ENCODE results near the gene JAK3. TPM values are rescaled to one million over a fixed set of nuclear protein-coding genes. Genes with fewer than 3 reads are reported as not detected.

The JAK3 gene
- total and polyA plus RNA-seq, 2 of the 8 experiments (the other 6 are each of a cell fraction or from before 2014, with no cell fraction given) = 4.0 to 4.7 TPM

DNA sequence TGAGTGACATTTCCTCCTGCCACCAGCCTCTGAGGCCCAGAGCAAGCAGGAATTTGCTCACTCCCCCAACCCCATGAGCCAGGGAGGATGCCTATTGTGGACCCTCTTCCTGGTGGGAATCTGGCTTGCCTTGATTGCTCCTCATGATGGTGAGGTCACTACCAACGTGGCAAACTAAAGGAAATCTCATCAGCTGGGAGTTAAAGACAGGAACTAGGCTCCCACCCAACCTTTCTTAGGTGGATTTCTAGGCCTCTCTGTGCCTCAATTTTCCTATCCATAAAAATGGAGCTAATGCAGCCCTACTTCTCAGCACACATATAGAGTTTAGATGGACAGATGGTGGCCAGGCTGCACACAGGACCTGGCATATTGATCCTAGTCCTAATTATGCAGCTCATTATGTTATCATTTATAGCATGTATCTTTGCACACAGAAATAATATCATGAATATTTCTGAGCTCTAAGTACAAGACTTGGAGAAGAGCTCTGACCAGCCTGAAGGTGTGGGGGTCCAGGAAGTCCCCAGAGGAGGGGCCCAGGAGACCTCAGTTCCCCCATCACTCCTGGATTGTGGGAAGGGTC is 50.9 kb downstream of the JAK3 start:
- H3K9ac ChIP-seq (replicated peaks in 1 of 4; ENCODE audit: extremely low read depth in 1 of 4, low read depth in 3 of 4, low read length in 3 of 4) = no peak overlapping the region
- no peak overlapping the region for H2BK120ac ChIP-seq (replicated peaks; ENCODE audit: low read depth, low read length)
- H3K4me1 ChIP-seq (replicated peaks in 1 of 4; ENCODE audit: control insufficient read depth in 3 of 4, insufficient read depth in 4 of 4, low read length in 3 of 4) = peaks cover 0 to 6% (median 4%) of the 10 kb centered on the region in 4 experiments; a peak in 5 of 7 replicates
- no peak overlapping the region for H3K4me2 ChIP-seq (ENCODE audit: insufficient read depth in 1 of 2, low read depth in 2 of 2, low read length in 2 of 2)
- no peak overlapping the region for H4K8ac ChIP-seq (ENCODE audit: extremely low read depth, insufficient read depth, low read length)
- H4K20me1 ChIP-seq (replicated peaks in 1 of 2; ENCODE audit: control insufficient read depth in 1 of 2, insufficient read depth in 2 of 2, low read length in 2 of 2) = no peaks in the 10 kb centered on the region
- H3K23ac ChIP-seq (ENCODE audit: insufficient read length) = no peak overlapping the region
- TF ChIP-seq KDM1A (IDR thresholded peaks at IDR 0.05; ENCODE audit: borderline replicate concordance, low read length) (peak; percentile 91), SIN3A (conservative IDR thresholded peaks at IDR 0.05 in 1 of 2, IDR thresholded peaks at IDR 0.05 in 1 of 2; ENCODE audit: low read depth in 1 of 2, low read length in 2 of 2) (no peak), CEBPB (IDR thresholded peaks at IDR 0.05; ENCODE audit: low read depth, low read length) (no peak), YY1 (IDR thresholded peaks at IDR 0.05; ENCODE audit: low read depth, low read length) (no peak), RFX5 (IDR thresholded peaks at IDR 0.05; ENCODE audit: borderline replicate concordance, low read depth, low read length) (no peak)
- peaks cover 12% of the 10 kb centered on the region; the same call in 1 of the 2 replicates for H3K23me2 ChIP-seq (ENCODE audit: low read depth, low read length)
- DNase-seq (ENCODE audit: low read depth in 1 of 2, low spot score in 2 of 2) (no peak), FAIRE-seq (no peak)
- no peaks in the 10 kb centered on the region for H3K79me2 ChIP-seq (ENCODE audit: control insufficient read depth in 1 of 2, insufficient read depth in 2 of 2, low read length in 2 of 2)
- H2BK5ac ChIP-seq (ENCODE audit: low read depth, low read length) = no peak overlapping the region
- H3K4me3 ChIP-seq (ENCODE audit: extremely low read depth in 1 of 4, insufficient read depth in 2 of 4, low read depth in 3 of 4, low read length in 4 of 4) = no peak overlapping the region
- peaks cover 0 to 9% (median 7%) of the 10 kb centered on the region in 4 experiments; a peak in 6 of 7 replicates for H3K27me3 ChIP-seq (replicated peaks in 1 of 4; ENCODE audit: control insufficient read depth in 3 of 4, extremely low read depth in 1 of 4, insufficient read depth in 3 of 4, low read length in 3 of 4)
- ChIA-PET POLR2A (ENCODE audit: partially characterized antibody) (interaction anchor here (3.7 kb wide), 1 partner anchor 63 kb away, joined by 12 read pairs; the partner anchor contains the start of gene RPL18A), CTCF (ENCODE audit: partially characterized antibody) (interaction anchor here (0.6 to 1.1 kb wide), 2 partner anchors 135 to 233 kb away, joined by 3 read pairs; no protein-coding TSS in a partner anchor)
- no peak overlapping the region for H4K91ac ChIP-seq (replicated peaks; ENCODE audit: insufficient read length, low read length)
- H4K5ac ChIP-seq (ENCODE audit: insufficient read length, low read depth, low read length) = no peak overlapping the region
- H3K56ac ChIP-seq (replicated peaks; ENCODE audit: insufficient read length, low read depth, low read length) = no peak overlapping the region
- no peak overlapping the region for H3K14ac ChIP-seq (ENCODE audit: insufficient read length)
- no peaks in the 10 kb centered on the region for H3K36me3 ChIP-seq (ENCODE audit: control insufficient read depth in 2 of 4, insufficient read depth in 4 of 4, low read length in 3 of 4)
- H3K79me1 ChIP-seq (ENCODE audit: low read depth, low read length) = no peaks in the 10 kb centered on the region
- H2AK5ac ChIP-seq (ENCODE audit: low read depth, low read length) = no peak overlapping the region
- H2BK20ac ChIP-seq (ENCODE audit: low read length) = no peak overlapping the region
- H3K4ac ChIP-seq (replicated peaks; ENCODE audit: insufficient read length, low read depth, low read length) = no peak overlapping the region
- H2BK15ac ChIP-seq (ENCODE audit: low read length) = no peak overlapping the region
- no peak overlapping the region for H3K27ac ChIP-seq (ENCODE audit: low read depth, low read length)
- H2AFZ ChIP-seq (ENCODE audit: low read length) = no peak overlapping the region
- no peaks in the 10 kb centered on the region for H3K9me3 ChIP-seq (ENCODE audit: insufficient read depth in 2 of 2, low read depth in 1 of 2, low read length in 1 of 2)
- no peak overlapping the region for H3K18ac ChIP-seq (ENCODE audit: extremely low read depth, low read length)
- no peak overlapping the region for H2BK12ac ChIP-seq (ENCODE audit: low read depth, low read length)
- WGBS, 2 experiments (ENCODE audit: extremely low coverage in 1 of 2, insufficient coverage in 1 of 2, insufficient read length in 1 of 2, insufficient replicate concordance in 2 of 2, low coverage in 1 of 2, low lambda C conversion rate in 2 of 2, missing lambda C conversion rate in 1 of 2) = 91% methylated on average over 1 of the region's 1 CpG; no CpG with 5 or more reads in 1 of the 2 experiments

All from H1 (cell line).